Sigmoid colon (tissue), 7 donors: ENCODE measurements around the gene PRXL2C. TPM values are rescaled to one million over a fixed set of nuclear protein-coding genes. Genes with fewer than 3 reads are reported as not detected.
A peak's percentile ranks its signal among the peaks of the same experiment; 100 is the strongest.

Source experiments
- DNase-seq: peaks from one replicate; pipeline ENCODE4 v3.0.0-alpha.2; 2019
- H3K27ac ChIP-seq, 4 donors: fragments of 200-600 bp; sonication (generic); one replicate each; pipeline ENCODE4 v1.5.1; 2016 to 2019; ENCODE audit warnings: mild to moderate bottlenecking in 1 of 4
- H3K27me3 ChIP-seq, 3 donors: fragments of 200-600 bp; sonication (generic); one replicate each; pipeline ENCODE4 v1.5.1; 2019; ENCODE audit warnings: mild to moderate bottlenecking in 1 of 3
- H3K36me3 ChIP-seq, 4 donors: fragments of 200-600 bp; sonication (generic); one replicate each; pipeline ENCODE4 v1.5.1; 2016 to 2019
- H3K4me1 ChIP-seq, 4 donors: fragments of 200-600 bp; sonication (generic); one replicate each; pipeline ENCODE4 v1.5.1; 2017 to 2019
- H3K4me3 ChIP-seq, 4 donors: fragments of 200-600 bp; sonication (generic); one replicate each; pipeline ENCODE4 v1.5.1; 2017 to 2019; ENCODE audit warnings: mild to moderate bottlenecking in 2 of 4, moderate library complexity in 1 of 4
- H3K9me3 ChIP-seq, 4 donors: fragments of 200-600 bp in 3 of 4; sonication (generic) in 3 of 4; one replicate each; pipeline versions ENCODE4 v1.5.1 to v1.6.1; 2013 to 2019
- EP300 ChIP-seq, 4 donors: sonication (generic); formaldehyde crosslinking; IDR thresholded peaks; one replicate each; pipeline ENCODE4 v1.6.1; 2017; ENCODE audit warnings: antibody characterized with exemption in 4 of 4
- POLR2A ChIP-seq, 2 donors: fragments of 450-650 bp; IDR thresholded peaks; one replicate each; pipeline ENCODE4 v1.6.1; 2016; ENCODE audit warnings: antibody characterized with exemption in 2 of 2, mild to moderate bottlenecking in 2 of 2, moderate library complexity in 2 of 2
- POLR2AphosphoS5 ChIP-seq, 4 donors: sonication (generic); formaldehyde crosslinking; IDR thresholded peaks; one replicate each; pipeline ENCODE4 v1.6.1; 2017; ENCODE audit warnings: antibody characterized with exemption in 4 of 4
- WGBS, 2 donors: extraction: QIAGEN DNeasy Blood & Tissue Kit; methylation state at CpG; one replicate each; pipeline ENCODE4 v1.1.7; 2013; 5-methylcytosine and 5-hydroxymethylcytosine counted together
- intact Hi-C: fragments of 100-400 bp; cut with DNase I; formaldehyde crosslinking; loops from one replicate; pipeline ENCODE4 v1.15.1; 2023
- polyA plus RNA-seq, 3 donors: library from polyadenylated mRNA; stranded (reverse); fragments of 200-250 nt; gene quantifications; one replicate each; pipeline ENCODE4 v1.2.3, GENCODE V29; 2013
- total RNA-seq, 4 donors: library from RNA; depleted of rRNA; stranded (reverse); fragments of >200 nt; gene quantifications; one replicate each; pipeline ENCODE4 v1.1.0, GENCODE V29; 2016
- TF ChIP-seq, protein P1 (sequence below), 4 experiments: fragments of 450-650 bp in 3 of 4; fragments of 200-600 bp in 1 of 4; IDR thresholded peaks; one replicate each; pipeline ENCODE4 v1.5.1; 2016 to 2019; ENCODE audit warnings: antibody characterized with exemption in 4 of 4, mild to moderate bottlenecking in 3 of 4, moderate library complexity in 2 of 4
- donor health status: healthy with polysubstance abuse.
- donor health status: Bipolar disorder and iron deficiency.
- donor health status: healthy.

PRXL2C gene
- total and polyA plus RNA-seq, 7 donors, result 2.5 to 18.3 (median 14.0) TPM

DNA sequence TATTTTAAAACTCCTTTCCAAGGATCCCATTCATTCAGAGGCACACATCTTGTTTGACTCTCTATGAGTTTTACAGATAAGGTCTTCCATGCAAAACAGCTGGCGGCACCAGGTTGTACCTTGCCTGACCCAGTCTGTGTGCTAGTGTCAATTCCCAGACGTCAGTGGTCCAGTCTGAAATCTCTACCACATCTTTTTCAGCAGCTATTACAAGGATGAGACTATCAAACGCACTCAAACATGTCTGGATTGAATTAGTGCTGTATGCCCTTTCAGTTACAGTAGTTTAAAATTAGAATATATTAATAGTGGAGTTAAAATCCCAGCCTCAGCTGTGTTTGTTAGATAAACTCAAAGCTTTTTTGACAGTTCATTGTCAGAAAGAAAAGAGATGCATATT, 47.1 kb downstream of the PRXL2C start:
- 90% methylated on average over 3 of the region's 3 CpGs for WGBS, 2 donors
- Histone ChIP-seq H3K4me1 (peaks cover 0 to 37% (median 27%) of the 10 kb centered on the region in 4 donors), H3K36me3 (no peaks in the 10 kb centered on the region), H3K4me3 (no peak overlapping the region), H3K9me3 (no peaks in the 10 kb centered on the region), H3K27ac (no peak overlapping the region), H3K27me3 (no peaks in the 10 kb centered on the region)
- intact Hi-C loops, result no loop called here
- TF ChIP-seq EP300 (IDR thresholded peaks at IDR 0.05) (no peak), POLR2AphosphoS5 (IDR thresholded peaks at IDR 0.05) (no peak), POLR2A (IDR thresholded peaks at IDR 0.05) (no peak)
- TF ChIP-seq, protein P1, sequence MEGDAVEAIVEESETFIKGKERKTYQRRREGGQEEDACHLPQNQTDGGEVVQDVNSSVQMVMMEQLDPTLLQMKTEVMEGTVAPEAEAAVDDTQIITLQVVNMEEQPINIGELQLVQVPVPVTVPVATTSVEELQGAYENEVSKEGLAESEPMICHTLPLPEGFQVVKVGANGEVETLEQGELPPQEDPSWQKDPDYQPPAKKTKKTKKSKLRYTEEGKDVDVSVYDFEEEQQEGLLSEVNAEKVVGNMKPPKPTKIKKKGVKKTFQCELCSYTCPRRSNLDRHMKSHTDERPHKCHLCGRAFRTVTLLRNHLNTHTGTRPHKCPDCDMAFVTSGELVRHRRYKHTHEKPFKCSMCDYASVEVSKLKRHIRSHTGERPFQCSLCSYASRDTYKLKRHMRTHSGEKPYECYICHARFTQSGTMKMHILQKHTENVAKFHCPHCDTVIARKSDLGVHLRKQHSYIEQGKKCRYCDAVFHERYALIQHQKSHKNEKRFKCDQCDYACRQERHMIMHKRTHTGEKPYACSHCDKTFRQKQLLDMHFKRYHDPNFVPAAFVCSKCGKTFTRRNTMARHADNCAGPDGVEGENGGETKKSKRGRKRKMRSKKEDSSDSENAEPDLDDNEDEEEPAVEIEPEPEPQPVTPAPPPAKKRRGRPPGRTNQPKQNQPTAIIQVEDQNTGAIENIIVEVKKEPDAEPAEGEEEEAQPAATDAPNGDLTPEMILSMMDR (IDR thresholded peaks at IDR 0.05), result no peak
- no peak for DNase-seq

DNA sequence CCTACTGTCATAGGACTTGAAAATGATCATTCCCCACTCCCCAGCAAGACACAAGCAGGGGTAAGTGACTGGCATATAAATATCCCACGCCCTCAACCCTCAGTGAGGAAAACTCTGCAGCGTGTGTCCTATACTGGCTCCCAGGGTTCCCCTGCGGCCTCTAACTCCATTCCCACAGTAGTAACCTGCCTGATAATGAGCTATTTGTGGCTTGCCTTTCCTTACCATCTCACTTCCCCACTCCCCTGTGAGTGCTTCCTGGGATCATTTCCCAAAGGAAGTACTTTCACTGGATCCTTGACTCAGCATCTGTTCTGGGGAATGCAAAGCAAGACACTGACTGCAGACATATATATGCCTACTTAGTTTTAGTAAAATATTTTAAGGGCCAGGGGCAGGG, 49.8 kb downstream of the PRXL2C start:
- no peak for DNase-seq
- H3K4me3 ChIP-seq, result no peak overlapping the region
- H3K9me3 ChIP-seq, result no peaks in the 10 kb centered on the region
- no peaks in the 10 kb centered on the region for H3K27me3 ChIP-seq
- WGBS, 2 donors, result 92 to 93% methylated on average over 3 of the region's 3 CpGs
- H3K36me3 ChIP-seq, result no peaks in the 10 kb centered on the region
- intact Hi-C loops, result no loop called here
- no peak for TF ChIP-seq POLR2A (IDR thresholded peaks at IDR 0.05)
- TF ChIP-seq EP300 (IDR thresholded peaks at IDR 0.05), result no peak
- H3K4me1 ChIP-seq, result peaks cover 0 to 19% (median 10%) of the 10 kb centered on the region in 4 donors
- no peak overlapping the region for H3K27ac ChIP-seq

DNA sequence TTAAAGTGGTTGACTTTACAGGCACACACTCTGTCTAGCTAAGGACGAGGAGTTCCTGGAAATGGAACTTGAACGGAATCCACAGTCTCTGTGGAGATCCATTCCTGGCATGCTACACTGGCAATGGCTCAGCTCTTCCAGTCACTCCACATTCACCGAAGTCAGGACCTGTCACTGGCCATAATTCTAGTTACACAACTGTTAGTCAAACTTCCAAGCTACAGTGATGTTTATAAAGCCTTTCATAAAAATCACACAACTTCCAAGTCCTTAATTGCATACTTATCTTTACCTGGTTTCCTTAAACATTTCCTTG, 51.2 kb downstream of the PRXL2C start:
- peak overlapping the region; percentile 43 to 70 (median 60) for H3K27ac ChIP-seq
- peaks cover 0 to 19% (median 10%) of the 10 kb centered on the region in 4 donors for H3K4me1 ChIP-seq
- H3K36me3 ChIP-seq, result no peaks in the 10 kb centered on the region
- peak; percentile 75 for DNase-seq
- no peak overlapping the region for H3K4me3 ChIP-seq
- no peaks in the 10 kb centered on the region for H3K9me3 ChIP-seq
- no peaks in the 10 kb centered on the region for H3K27me3 ChIP-seq
- TF ChIP-seq POLR2A (IDR thresholded peaks at IDR 0.05) (no peak), POLR2AphosphoS5 (IDR thresholded peaks at IDR 0.05) (peak in 3 of 4 donors; percentile 54 to 77 (median 55)), EP300 (IDR thresholded peaks at IDR 0.05) (peak in 2 of 4 donors; percentile 22 to 56)
- TF ChIP-seq, protein P1 (IDR thresholded peaks at IDR 0.05), result no peak
- 77 to 78% methylated on average over 3 of the region's 3 CpGs for WGBS, 2 donors
- intact Hi-C loops, result no loop called here

DNA sequence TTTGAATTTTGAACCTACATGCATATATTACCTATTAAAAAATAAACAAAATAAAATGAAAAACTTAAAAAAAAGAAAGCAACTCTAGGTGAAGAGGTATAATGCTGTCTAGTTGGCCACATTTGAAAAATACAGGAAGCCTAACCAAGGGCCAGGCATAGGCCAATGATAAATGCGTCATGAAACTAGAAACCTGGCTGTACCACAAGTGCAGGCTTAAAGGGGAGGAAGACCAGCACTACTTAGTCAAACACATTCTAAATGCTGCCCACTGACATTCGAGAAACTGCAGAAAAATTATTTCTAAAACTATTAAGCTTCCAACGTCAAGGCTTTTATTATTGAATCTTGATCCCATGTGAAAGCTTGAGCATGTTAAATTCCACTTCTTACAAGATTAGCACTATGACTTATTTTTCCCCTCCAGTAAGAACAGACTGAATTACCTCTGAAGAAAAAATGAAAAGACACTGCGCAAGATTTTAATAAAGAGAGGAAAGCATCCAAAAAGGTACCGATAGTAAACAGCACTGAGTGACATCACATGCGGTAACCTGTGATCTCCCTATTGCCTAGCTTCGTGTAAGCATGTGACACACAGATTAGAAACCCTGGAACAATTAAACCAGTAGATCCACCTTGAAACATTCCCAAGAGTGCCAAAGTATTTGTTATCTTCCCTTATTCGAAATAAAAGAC, 51.7 kb downstream of the PRXL2C start:
- no peak for DNase-seq
- Histone ChIP-seq H3K4me1 (peaks cover 0 to 19% (median 10%) of the 10 kb centered on the region in 4 donors), H3K4me3 (no peak overlapping the region), H3K36me3 (no peaks in the 10 kb centered on the region), H3K27me3 (no peaks in the 10 kb centered on the region), H3K9me3 (no peaks in the 10 kb centered on the region), H3K27ac (peak overlapping the region; percentile 43 to 70 (median 60))
- intact Hi-C loops, result no loop called here
- no peak for TF ChIP-seq POLR2AphosphoS5 (IDR thresholded peaks at IDR 0.05)
- WGBS, 2 donors, result 88 to 91% methylated on average over 8 of the region's 8 CpGs

DNA sequence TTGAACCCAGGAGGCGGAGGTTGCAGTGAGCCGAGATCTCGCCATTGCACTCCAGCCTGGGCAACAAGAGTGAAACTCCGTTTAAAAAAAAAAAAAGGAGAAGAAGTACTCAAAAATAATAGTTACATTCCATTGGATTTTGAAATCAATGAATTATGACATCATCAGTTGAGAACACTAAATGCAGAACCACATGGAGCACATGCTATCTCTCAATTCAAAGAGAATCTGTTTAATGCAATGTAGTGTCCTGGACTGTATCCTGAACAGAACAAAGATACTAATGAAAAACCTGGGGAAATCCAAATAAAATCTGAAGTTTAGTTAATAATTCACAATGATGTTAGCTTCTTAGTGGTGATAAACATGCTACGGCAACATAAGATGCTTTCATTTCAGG, 55.8 kb downstream of the PRXL2C start:
- intact Hi-C loops, result no loop called here

More for the DNA sequence above, 55.8 kb downstream of the PRXL2C start:
- Histone ChIP-seq H3K27ac (no peak overlapping the region), H3K4me1 (peaks cover 0 to 18% (median 10%) of the 10 kb centered on the region in 4 donors), H3K9me3 (no peaks in the 10 kb centered on the region), H3K4me3 (no peak overlapping the region), H3K36me3 (no peaks in the 10 kb centered on the region), H3K27me3 (no peaks in the 10 kb centered on the region)
- TF ChIP-seq EP300 (IDR thresholded peaks at IDR 0.05) (no peak), POLR2AphosphoS5 (IDR thresholded peaks at IDR 0.05) (no peak), POLR2A (IDR thresholded peaks at IDR 0.05) (no peak)
- TF ChIP-seq, protein P1 (IDR thresholded peaks at IDR 0.05), result no peak
- WGBS, 2 donors, result 95% methylated on average over 5 of the region's 5 CpGs
- no peak for DNase-seq
